Measurements from ENCODE around the gene HDAC3.
A peak's percentile ranks its signal among the peaks of the same experiment; 100 is the strongest.

HDAC3 gene

GRCh38 chr5:141636413-141637122 lies at the start of gene HDAC3, which contains the start of gene RELL2:
Gene HDAC3 (minus strand): TSS chr5:141636849. CDS start chr5:141636790, 59 bp downstream.
Gene RELL2 (plus strand): TSS chr5:141636997. CDS start chr5:141638226, 1,229 bp downstream.
- DNase-seq (ENCODE audit: low read depth): no peak

GRCh38 chr5:141685591-141685990 lies 48.9 kb upstream of the HDAC3 start:
- no peak for DNase-seq (ENCODE audit: low read depth)

- no peak for DNase-seq (ENCODE audit: low read depth)
Measured at GRCh38 chr5:141683596-141684141, 47.0 kb upstream of the HDAC3 start.

- peak; percentile 50 for DNase-seq (ENCODE audit: low read depth)
Measured at GRCh38 chr5:141681695-141682641, 45.3 kb upstream of the HDAC3 start, which contains the start of gene ARAP3. Gene ARAP3 (minus strand): TSS chr5:141682230. CDS start chr5:141680486, 1,744 bp downstream.

- DNase-seq (ENCODE audit: low read depth): no peak
Measured at GRCh38 chr5:141681295-141681694, 44.6 kb upstream of the HDAC3 start.

GRCh38 chr5:141680751-141681201 lies 44.1 kb upstream of the HDAC3 start:
- no peak for DNase-seq (ENCODE audit: low read depth)

GRCh38 chr5:141680178-141680577 lies 43.5 kb upstream of the HDAC3 start:
- no peak for DNase-seq (ENCODE audit: low read depth)

- DNase-seq (ENCODE audit: low read depth): no peak
Measured at GRCh38 chr5:141677415-141677814, 40.8 kb upstream of the HDAC3 start.

- DNase-seq (ENCODE audit: low read depth): no peak
Measured at GRCh38 chr5:141675672-141676071, 39.0 kb upstream of the HDAC3 start.

- no peak for DNase-seq (ENCODE audit: low read depth)
Measured at GRCh38 chr5:141674747-141675146, 38.1 kb upstream of the HDAC3 start.

- DNase-seq (ENCODE audit: low read depth): no peak
Measured at GRCh38 chr5:141672841-141673813, 36.5 kb upstream of the HDAC3 start.

- no peak for DNase-seq (ENCODE audit: low read depth)
Measured at GRCh38 chr5:141672071-141672840, 35.6 kb upstream of the HDAC3 start.

GRCh38 chr5:141669520-141669919 lies 32.9 kb upstream of the HDAC3 start:
- DNase-seq (ENCODE audit: low read depth): no peak

- DNase-seq (ENCODE audit: low read depth): no peak
Measured at GRCh38 chr5:141668601-141669265, 32.1 kb upstream of the HDAC3 start.

- DNase-seq (ENCODE audit: low read depth): no peak
Measured at GRCh38 chr5:141665995-141666940, 29.6 kb upstream of the HDAC3 start.

GRCh38 chr5:141664733-141665461 lies 28.2 kb upstream of the HDAC3 start:
- DNase-seq (ENCODE audit: low read depth): no peak

GRCh38 chr5:141663506-141663905 lies 26.9 kb upstream of the HDAC3 start:
- no peak for DNase-seq (ENCODE audit: low read depth)

- DNase-seq (ENCODE audit: low read depth): no peak
Measured at GRCh38 chr5:141662028-141662427, 25.4 kb upstream of the HDAC3 start.

All from GM04503 (cell line).